ENCODE results near the gene RAB40A.
"Not testable (repeated sequence)": the region's sequence is repeated elsewhere in the genome, so short reads cannot be mapped to it uniquely, and the experiment has no call there.

GRCh38 chrX:103460001-103460755, 59.1 kb downstream of the RAB40A start:
- not testable (repeated sequence) for TF ChIP-seq CTCF (IDR thresholded peaks at IDR 0.05; ENCODE audit: low read depth, low read length); POLR2A (IDR thresholded peaks at IDR 0.05; ENCODE audit: extremely low read depth, insufficient read length)

Data from NB4 (cell line).